ENCODE data around the gene ENTPD5.

- no peak for TF ChIP-seq CTCF (IDR thresholded peaks at IDR 0.05; ENCODE audit: poor library complexity)
- TF ChIP-seq EZH2 (IDR thresholded peaks at IDR 0.05; ENCODE audit: borderline replicate concordance): no peak
- no peak for TF ChIP-seq EZH2phosphoT487 (IDR thresholded peaks at IDR 0.05; ENCODE audit: low read depth, severe bottlenecking, unreplicated experiment)
Observed at GRCh38 chr14:74015963-74016362, 3.1 kb downstream of the ENTPD5 start.
